Calu3 (cell line): ENCODE measurements around the gene PLD1. TPM values are rescaled to one million over a fixed set of nuclear protein-coding genes. Genes with fewer than 3 reads are reported as not detected.

Source experiments
- BruUV-seq: library from RNA; stranded (reverse); fragments of 400-500 nt; replicated peaks from 2 replicates; lab custom pipeline; 2021; lab: Mats Ljungman, UMichigan
- CTCF ChIA-PET: fragments of 300-600 bp; sonication (Branson Sonifier 250); formaldehyde crosslinking; loops from one replicate; lab custom pipeline; 2022; ENCODE audit warnings: antibody characterized with exemption; lab: Charles Lee
- DNase-seq: peaks from one replicate; pipeline ENCODE4 v3.0.0; 2022
- H3K27ac Mint-ChIP-seq: one replicate; pipeline ENCODE4 v1.8.0; 2022; ENCODE audit warnings: mixed read lengths; ENCODE audit not compliant: unreplicated experiment
- H3K27me3 Mint-ChIP-seq: one replicate; pipeline ENCODE4 v1.8.0; 2022; ENCODE audit warnings: mixed read lengths; ENCODE audit not compliant: unreplicated experiment
- H3K36me3 Mint-ChIP-seq: one replicate; pipeline ENCODE4 v1.8.0; 2022; ENCODE audit warnings: mild to moderate bottlenecking, moderate library complexity, mixed read lengths; ENCODE audit not compliant: insufficient read depth, unreplicated experiment
- H3K4me1 Mint-ChIP-seq: one replicate; pipeline ENCODE4 v1.8.0; 2022; ENCODE audit warnings: mild to moderate bottlenecking, low read depth, mixed read lengths; ENCODE audit not compliant: unreplicated experiment
- H3K4me3 Mint-ChIP-seq: one replicate; pipeline ENCODE4 v1.8.0; 2022; ENCODE audit warnings: mild to moderate bottlenecking, low read depth, moderate library complexity, mixed read lengths; ENCODE audit not compliant: unreplicated experiment
- H3K9me3 Mint-ChIP-seq: one replicate; pipeline ENCODE4 v1.8.0; 2022; ENCODE audit warnings: low read depth, mixed read lengths; ENCODE audit not compliant: unreplicated experiment
- intact Hi-C: fragments of 100-400 bp; cut with micrococcal nuclease; formaldehyde crosslinking; loops from one replicate; pipeline ENCODE4 v1.10.0; 2022; ENCODE audit not compliant: unreplicated experiment
- total RNA-seq: library from RNA; stranded (reverse); gene quantifications from 2 replicates; pipeline ENCODE4 v1.2.3, GENCODE V29; 2022
- TF ChIP-seq, protein P1 (sequence below): fragments of 200-600 bp; IDR thresholded peaks from one replicate; pipeline ENCODE4 v1.8.0; 2022; ENCODE audit warnings: antibody characterized with exemption; ENCODE audit not compliant: unreplicated experiment

The PLD1 gene
- total RNA-seq, 1 experiment from 2014 or later, result 61.2 TPM

DNA sequence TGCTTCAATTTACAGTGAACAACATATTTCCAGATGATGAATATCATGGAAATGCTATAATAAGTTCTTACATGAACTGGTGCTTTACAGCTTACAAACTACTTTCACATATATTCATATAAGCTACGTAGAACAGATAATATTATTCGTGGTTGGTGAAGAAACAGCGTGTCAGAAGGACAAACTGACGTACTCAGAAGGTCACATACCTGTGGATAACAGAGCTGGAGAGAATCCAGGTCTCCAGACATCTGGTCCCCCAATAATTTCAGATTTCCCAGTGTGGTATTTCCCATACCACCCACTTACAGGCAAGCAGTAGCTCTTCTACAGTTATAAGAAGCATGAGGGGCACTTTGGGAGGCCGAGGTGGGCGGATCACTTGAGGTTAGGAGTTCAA, 156.6 kb downstream of the PLD1 start:
- TF ChIP-seq, protein P1, sequence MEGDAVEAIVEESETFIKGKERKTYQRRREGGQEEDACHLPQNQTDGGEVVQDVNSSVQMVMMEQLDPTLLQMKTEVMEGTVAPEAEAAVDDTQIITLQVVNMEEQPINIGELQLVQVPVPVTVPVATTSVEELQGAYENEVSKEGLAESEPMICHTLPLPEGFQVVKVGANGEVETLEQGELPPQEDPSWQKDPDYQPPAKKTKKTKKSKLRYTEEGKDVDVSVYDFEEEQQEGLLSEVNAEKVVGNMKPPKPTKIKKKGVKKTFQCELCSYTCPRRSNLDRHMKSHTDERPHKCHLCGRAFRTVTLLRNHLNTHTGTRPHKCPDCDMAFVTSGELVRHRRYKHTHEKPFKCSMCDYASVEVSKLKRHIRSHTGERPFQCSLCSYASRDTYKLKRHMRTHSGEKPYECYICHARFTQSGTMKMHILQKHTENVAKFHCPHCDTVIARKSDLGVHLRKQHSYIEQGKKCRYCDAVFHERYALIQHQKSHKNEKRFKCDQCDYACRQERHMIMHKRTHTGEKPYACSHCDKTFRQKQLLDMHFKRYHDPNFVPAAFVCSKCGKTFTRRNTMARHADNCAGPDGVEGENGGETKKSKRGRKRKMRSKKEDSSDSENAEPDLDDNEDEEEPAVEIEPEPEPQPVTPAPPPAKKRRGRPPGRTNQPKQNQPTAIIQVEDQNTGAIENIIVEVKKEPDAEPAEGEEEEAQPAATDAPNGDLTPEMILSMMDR, result no peak
- intact Hi-C loops, result no loop called here
- no TSS peak for BruUV-seq
- no peaks in the 10 kb centered on the region for H3K27me3 Mint-ChIP-seq
- CTCF ChIA-PET, result no interaction called here
- no peak overlapping the region for H3K4me3 Mint-ChIP-seq
- no peaks in the 10 kb centered on the region for H3K4me1 Mint-ChIP-seq
- no peak overlapping the region for H3K27ac Mint-ChIP-seq
- no peak for DNase-seq
- H3K9me3 Mint-ChIP-seq, result no peaks in the 10 kb centered on the region
- H3K36me3 Mint-ChIP-seq, result peaks cover 4% of the 10 kb centered on the region

DNA sequence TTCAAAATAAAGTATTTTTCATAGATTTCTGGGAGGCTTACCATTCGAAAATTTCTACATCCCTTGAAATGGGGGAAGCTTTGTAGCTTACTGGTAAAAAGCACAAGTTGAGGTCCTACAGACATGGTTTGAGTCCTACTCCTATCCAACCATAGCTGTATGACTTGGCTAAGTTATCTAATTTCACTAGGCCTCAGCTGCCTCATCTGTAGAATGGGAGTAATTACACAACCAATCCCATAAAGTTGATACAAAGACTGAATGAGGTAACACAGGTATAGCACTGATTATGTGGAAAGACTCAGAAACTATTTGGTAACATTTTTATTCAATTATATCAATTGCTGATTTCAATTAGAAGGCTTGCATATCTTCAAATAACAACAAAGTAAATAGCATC, 157.4 kb downstream of the PLD1 start:
- CTCF ChIA-PET, result interaction anchor here (0.5 kb wide), 1 partner anchor 57 kb away, joined by 4 read pairs; no protein-coding TSS in a partner anchor
- Mint-ChIP-seq H3K9me3 (no peaks in the 10 kb centered on the region), H3K4me1 (no peaks in the 10 kb centered on the region), H3K27me3 (no peaks in the 10 kb centered on the region), H3K27ac (no peak overlapping the region), H3K36me3 (peaks cover 4% of the 10 kb centered on the region), H3K4me3 (no peak overlapping the region)
- BruUV-seq, result no TSS peak
- DNase-seq, result no peak
- TF ChIP-seq, protein P1, result no peak
- intact Hi-C loops, result no loop called here

DNA sequence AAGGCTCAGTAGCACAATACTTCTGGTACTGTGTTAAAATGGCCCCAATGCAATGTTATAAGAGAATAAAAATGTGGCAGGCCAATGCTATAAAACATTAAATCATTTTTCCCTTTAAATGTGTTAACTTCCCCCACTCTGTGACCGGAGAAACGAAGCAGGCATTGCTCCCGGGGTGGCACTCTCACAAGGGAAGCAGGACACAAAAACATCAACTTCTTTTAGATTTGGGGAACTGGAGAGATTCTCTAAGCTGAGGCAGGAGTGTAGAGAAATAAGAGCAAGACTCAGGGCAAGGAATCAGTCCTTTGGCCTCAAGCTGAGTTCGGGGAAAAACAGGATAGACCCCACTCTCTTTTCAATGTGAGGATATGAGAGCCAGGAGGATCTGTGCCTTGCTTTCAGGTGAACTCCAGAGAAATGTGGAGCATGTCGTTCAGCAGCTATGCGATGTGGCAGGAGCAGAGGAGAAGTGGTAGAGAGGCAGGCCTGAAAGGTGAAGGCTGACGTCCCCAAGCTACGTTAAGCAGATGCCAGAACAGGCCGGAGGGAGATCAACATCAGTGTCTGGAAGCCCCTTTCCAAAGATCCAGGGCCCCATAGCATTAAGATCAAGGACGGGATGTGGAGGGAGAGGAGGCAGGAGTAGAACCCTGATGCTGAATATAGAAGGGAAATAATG, 160.2 kb downstream of the PLD1 start:
- Mint-ChIP-seq H3K27me3 (no peaks in the 10 kb centered on the region), H3K9me3 (no peaks in the 10 kb centered on the region), H3K36me3 (peaks cover 3% of the 10 kb centered on the region), H3K4me1 (peaks cover 9% of the 10 kb centered on the region), H3K27ac (no peak overlapping the region), H3K4me3 (no peak overlapping the region)
- DNase-seq, result no peak
- TF ChIP-seq, protein P1, result no peak
- intact Hi-C loops, result loop anchor here (10.0 kb wide), 1 partner anchor 455 kb away; no protein-coding TSS in a partner anchor
- no TSS peak for BruUV-seq
- CTCF ChIA-PET, result interaction anchor here (1.5 kb wide), 1 partner anchor 121 kb away, joined by 4 read pairs; no protein-coding TSS in a partner anchor

DNA sequence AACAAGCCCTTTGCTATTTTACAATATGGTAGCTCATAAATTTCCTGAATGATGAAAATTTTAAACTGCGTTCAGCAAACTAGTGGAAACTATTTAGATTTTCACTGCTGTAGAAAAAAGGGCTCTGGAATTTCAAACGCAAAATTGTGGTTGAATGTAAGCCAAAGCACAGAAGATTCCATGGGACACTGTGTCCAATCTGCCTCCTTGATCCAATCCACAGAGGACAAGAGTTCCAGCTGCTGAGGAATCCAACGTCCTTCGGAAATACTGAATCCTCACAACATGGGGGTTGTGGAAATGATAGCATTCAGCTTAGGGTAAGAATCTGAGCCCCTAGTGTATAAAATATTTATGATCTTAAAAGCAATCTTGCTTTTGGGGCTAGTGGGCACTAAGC, 161.0 kb downstream of the PLD1 start:
- TF ChIP-seq, protein P1, result no peak
- CTCF ChIA-PET, result interaction anchor here (0.6 kb wide), 1 partner anchor 109 kb away, joined by 3 read pairs; no protein-coding TSS in a partner anchor
- intact Hi-C loops, result loop anchor here (10.0 kb wide), 1 partner anchor 456 kb away; no protein-coding TSS in a partner anchor
- Mint-ChIP-seq H3K36me3 (no peaks in the 10 kb centered on the region), H3K27ac (no peak overlapping the region), H3K27me3 (no peaks in the 10 kb centered on the region), H3K4me3 (no peak overlapping the region), H3K4me1 (peaks cover 9% of the 10 kb centered on the region), H3K9me3 (no peaks in the 10 kb centered on the region)
- no TSS peak for BruUV-seq
- no peak for DNase-seq
